Transverse colon (tissue), 3 donors: ENCODE data around the gene EXOC6.

Experiments used
- EP300 ChIP-seq: sonication (generic); formaldehyde crosslinking; IDR thresholded peaks from one replicate; pipeline ENCODE4 v1.6.1; 2017; ENCODE audit warnings: antibody characterized with exemption, low read depth
- TF ChIP-seq, protein P1 (sequence below), 5 experiments: fragments of 200-600 bp in 3 of 5; fragments of 450-650 bp in 2 of 5; sonication (generic) in 3 of 5; IDR thresholded peaks; 1 replicate in 2 of 5; 2 replicates in 3 of 5; pipeline ENCODE4 v1.5.1; 2016 to 2017; ENCODE audit warnings: antibody characterized with exemption in 5 of 5, inconsistent platforms in 3 of 5, mild to moderate bottlenecking in 2 of 5, moderate library complexity in 1 of 5

- TF ChIP-seq, protein P1, sequence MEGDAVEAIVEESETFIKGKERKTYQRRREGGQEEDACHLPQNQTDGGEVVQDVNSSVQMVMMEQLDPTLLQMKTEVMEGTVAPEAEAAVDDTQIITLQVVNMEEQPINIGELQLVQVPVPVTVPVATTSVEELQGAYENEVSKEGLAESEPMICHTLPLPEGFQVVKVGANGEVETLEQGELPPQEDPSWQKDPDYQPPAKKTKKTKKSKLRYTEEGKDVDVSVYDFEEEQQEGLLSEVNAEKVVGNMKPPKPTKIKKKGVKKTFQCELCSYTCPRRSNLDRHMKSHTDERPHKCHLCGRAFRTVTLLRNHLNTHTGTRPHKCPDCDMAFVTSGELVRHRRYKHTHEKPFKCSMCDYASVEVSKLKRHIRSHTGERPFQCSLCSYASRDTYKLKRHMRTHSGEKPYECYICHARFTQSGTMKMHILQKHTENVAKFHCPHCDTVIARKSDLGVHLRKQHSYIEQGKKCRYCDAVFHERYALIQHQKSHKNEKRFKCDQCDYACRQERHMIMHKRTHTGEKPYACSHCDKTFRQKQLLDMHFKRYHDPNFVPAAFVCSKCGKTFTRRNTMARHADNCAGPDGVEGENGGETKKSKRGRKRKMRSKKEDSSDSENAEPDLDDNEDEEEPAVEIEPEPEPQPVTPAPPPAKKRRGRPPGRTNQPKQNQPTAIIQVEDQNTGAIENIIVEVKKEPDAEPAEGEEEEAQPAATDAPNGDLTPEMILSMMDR (IDR thresholded peaks at IDR 0.05), result no peak
- TF ChIP-seq EP300, result no peak
These were observed 217.6 kb downstream of the EXOC6 start for GRCh38 chr10:93065675-93066543.
